SHP77 treated with DMSO at 0.1 percent for 48 hours (cell line): ENCODE results near the gene IRF4.

ENCODE experiments used
- DNase-seq: peaks from one replicate; lab custom pipeline; 2025; lab: John Stamatoyannopoulos, UW

The IRF4 gene

DNA sequence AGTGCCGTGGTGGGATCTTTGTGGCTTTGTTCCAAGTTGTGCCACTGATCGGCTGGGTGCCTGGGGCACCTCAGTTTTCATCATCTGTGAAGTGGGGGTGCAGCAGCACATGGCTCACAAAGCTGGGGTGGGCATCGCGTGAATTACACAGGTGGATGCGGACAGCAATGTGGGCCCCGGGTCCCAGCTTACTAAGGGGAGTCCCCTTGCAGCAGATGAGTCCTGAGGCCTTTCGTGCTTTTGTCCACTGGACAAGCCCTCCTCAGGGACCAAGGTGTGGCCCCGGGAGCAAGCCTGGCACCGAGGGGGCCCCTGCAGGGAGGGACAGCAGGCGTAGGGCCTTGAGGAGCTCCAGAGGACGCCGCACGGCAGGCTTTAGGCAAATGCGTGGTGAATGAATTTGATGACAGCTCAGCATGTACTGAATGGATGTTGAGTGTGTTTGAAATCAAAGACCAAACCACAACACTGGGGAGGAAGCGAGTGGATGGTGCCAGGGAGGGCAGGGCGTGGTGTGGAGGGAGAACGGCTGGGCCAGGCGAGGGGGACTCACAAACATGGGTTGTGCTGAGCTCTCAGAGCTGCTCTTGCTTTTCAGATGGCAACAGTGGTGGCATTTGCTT lies 53.2 kb downstream of the IRF4 start:
- no peak for DNase-seq

GRCh38 chr6:445571-446417 lies 54.2 kb downstream of the IRF4 start:
- DNase-seq = no peak

DNA sequence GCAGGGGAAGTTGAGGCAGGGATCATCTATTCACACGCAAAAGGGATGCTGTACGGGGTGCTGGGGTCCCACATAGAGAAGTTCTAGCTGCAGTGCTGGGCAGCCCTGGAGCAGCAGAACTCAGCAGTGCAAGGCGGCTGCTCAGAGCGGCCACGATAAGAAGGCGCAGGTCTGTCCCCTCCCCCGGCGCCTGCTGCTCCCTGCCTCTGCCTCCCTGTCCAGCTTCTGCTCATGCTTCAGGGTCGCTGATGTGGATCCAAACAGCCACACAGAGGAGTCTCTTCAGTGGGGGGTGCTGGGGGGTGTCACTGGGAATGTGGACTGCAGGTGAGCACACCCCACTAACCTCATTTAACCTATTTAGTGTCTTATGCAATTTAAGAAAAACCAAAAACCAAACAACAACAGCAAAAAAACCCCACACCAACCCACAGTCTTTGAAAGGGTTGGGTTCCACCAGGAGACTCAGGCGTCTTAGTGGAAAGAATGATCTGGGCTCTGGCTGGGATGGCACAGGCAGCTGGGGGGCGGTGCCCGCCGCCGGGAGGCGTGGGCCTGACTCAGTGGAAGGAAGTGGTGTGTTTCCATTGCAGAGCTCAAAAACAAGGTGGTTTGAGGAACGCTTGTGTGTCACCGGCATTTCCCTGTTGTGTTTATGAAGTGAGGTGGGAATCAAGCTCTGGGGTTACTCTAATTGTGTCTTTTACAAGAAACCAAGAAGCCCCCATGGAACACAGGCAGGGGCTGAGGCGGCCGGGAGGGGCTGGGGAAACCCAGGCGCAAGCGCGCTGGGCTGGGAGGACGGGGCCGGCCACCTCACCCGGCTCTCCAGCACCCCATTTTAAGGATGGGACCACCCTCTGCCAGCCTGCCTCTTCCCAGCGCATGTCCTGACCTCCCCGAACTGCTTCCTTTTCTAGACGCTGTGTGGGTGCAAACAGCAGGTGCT lies 55.1 kb downstream of the IRF4 start:
- DNase-seq = no peak

GRCh38 chr6:447381-448165 lies 56.0 kb downstream of the IRF4 start:
- DNase-seq = no peak

DNA sequence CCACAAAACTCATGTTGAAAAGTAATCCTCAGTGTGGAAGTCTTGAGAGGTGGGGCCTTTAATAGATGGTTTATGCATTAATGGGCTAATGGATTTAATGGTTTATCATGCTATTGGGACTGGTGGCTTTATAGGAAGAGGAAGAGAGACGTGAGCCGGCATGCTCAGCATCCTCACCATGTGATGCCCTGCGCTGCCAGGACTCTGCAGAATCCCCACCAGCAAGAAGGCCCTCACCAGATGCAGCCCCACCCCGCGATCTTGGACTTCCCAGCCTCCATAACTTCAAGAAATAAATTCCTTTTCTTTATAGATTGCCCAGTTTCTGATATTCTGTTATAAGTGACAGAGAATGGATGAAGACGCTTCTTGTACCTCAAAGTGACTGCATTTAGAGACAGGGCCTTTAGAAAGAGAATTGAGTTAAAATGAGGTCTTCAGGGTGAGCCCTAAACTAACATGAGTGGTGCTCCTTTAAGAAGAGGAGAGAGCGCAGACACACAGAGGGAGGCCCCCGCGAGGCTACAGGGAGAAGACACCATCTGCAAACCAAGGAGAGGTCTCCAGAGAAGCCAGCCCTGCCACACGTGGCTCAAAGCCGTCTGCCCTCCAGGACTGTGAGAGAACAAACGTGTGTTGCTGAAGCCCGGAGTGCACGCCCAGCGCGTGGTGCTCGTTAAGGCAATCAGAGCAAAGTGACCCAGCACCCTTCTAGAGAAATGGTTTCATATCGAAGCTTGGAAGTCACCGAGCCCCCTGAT lies 56.9 kb downstream of the IRF4 start:
- no peak for DNase-seq

- no peak for DNase-seq
These were observed 57.5 kb downstream of the IRF4 start for GRCh38 chr6:449057-449430.

- DNase-seq = no peak
These were observed 58.2 kb downstream of the IRF4 start for GRCh38 chr6:449486-450419.

GRCh38 chr6:451336-451735 lies 59.8 kb downstream of the IRF4 start:
- DNase-seq = no peak

DNA sequence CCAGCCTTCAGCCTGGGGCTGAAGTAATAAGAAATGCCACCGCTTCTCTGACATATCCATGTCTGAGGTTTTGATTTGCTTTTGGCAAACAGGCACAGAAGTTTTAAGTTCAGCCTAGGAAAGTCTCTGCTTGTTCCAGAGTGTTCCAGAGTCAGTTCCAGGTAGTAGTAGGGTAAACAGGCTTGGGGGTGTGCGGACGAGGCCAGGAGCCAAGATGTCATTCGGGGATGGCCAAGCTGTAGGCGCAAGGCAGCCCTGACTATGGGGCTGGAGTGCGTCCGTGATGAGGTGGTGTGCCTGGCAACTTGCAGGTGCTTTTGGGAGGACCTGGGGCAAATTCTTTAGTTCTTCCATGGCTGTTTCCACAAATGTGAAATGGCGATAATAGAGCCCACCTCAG lies 60.3 kb downstream of the IRF4 start:
- DNase-seq = no peak

- DNase-seq = no peak
These were observed 60.9 kb downstream of the IRF4 start for GRCh38 chr6:452301-453067.

DNA sequence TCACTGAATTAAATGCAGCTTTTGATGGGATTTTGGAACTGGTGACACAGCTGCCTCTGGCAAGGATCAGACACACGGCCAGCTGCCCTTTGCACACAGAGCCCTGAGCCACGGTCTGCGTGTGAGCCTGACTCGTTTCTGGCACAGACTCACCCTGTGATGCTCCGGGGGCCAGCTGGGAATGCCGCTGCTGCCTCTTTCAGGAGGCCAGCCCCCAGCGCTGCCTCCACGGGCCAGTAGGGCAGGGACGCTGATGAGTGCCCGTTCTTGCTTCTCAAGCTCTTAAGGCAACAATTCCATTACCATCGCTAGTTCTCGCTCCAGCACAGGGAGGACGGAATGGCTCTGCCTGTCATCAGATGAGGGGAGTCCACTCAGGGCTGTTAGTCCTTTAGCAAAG lies 61.6 kb downstream of the IRF4 start:
- DNase-seq = no peak

DNA sequence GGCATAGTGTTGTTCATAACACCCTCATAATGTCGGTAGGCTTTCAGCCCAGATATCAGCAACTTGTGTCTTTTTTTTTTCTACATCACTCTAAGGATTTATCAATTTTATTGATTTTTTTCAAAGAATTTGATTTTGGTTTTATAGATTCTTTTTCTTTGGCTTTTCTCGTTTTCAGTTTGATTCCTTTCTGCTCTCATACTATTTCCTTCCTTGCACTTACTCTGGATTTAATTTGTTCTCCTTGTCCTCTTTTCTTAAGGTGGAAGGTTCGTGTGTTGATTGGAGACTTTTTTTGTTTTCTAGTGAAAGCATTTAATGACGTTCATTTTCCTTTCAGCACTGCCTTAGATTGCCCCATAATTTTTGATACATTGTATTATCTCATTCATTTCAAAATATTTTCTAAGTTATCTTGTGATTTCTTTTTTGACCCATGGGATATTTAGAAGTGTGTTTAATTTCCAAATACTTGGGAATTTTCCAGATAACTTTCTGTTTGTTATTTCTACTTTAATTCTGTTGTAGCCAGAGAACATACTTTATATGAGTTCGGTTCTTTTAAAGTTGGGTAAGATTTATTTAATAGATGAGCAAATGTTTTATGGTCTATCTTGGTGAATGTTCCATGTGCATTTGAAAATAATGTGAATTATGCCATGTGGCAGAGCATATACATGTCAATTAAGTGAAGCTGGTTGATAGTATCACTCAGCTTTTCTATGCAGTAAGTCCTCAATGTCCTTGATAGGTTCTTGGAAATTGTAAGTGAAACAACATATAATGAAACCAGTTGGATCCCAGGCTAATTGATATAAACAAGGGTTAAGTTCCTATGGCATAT lies 62.8 kb downstream of the IRF4 start:
- DNase-seq = no peak

DNA sequence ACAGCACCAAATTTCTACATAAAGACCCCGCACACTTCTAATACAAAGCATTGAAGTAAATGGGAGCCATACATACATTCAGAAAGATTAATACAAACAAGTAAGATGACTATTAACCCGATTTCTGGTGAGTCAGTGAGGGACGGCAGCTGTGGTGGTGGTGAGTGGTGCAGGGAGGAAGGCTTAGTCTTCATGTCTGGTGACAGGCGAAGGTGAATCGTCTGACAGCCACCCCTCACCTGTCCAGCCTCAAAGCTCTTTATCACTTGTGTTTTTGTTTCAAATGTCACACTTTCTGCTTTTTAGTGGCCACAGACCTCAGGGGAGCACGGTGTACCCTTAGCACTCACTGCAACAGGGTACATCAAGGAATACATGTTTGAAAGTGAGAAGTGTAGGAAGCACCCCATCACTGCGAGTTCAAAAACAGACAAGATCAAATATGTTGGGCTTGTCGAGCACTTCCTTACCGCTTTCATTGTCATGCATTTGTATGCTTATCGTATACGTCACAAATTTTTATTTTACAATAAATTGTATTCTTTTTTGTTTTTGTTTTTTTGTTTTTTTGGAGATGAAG lies 63.5 kb downstream of the IRF4 start:
- DNase-seq = no peak

DNA sequence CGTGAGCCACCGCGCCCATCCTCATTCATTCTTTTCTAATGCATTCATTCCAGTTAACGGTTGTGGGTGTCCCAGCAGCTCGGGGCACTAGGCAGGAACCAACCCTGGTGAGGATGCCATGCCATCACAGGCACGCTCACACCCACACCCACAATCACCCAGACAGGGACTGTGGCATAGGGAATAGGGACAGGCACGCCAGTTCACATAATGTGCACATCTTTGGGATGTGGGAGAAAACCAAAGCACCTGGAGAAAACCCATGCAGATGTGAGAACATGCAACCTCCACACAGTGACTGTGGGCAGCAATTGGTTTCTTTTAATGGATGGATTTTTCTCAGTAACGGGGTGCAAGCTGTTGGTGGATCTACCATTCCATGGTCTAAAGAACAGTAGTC lies 64.3 kb downstream of the IRF4 start:
- no peak for DNase-seq

DNA sequence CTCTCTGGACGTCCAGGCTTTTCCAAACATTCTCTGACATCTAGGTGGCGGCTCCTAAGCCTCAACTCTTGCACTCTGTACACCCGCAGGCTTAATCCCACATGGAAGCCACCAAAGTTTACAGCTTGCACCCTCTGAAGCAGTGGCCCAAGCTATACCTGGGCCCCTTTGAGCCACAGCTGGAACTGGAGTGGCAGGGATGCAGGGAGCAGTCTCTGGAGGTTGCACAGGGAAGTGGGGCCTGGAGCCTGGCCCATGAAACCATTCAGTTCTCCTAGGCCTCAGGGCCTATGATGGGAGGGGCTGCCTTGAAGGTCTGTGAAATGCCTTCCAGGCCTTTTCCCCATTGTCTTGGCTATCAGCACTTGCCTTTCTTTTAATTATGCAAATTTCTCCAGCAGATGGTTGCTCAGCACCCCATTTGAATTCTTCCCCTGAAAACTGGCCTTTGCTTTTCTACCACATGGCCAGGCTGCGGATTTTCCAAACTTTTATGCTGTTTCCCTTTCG lies 64.9 kb downstream of the IRF4 start:
- no peak for DNase-seq

GRCh38 chr6:456887-457286 lies 65.3 kb downstream of the IRF4 start:
- no peak for DNase-seq
